Iris pigment epithelial cell (primary cell): ENCODE results near the gene KIAA2012.

Experiments
- DNase-seq: peaks from one replicate; pipeline ENCODE4 v3.0.0-alpha.2; 2011; ENCODE audit warnings: low read depth

Gene KIAA2012

DNA sequence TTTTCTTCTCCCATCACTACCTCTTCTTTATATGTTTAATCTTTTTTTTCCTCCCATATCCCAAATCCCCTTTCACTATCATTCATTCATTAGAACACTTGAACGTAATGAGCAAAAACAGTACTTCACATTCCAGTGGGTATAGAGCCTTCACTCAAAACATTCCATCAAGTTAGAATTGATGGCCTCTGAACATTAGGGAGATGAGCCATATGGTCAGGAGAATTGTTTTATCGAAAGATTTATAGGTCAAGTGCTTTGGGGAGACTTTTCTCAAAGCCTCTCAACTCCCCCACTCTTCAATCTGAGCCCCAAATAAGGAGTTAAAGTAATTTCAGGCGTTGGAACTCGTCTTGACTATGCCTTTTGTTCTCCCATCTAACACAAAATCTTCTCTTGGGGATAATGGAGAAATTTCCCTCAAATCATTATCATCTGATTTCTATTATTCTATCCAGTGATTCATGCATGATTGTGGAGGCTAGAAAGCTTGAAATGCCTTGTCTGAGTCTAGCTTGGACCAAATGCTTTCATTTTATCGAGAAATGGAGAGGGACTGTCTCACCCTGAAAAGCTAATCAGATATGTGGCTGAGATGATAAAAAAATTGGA lies 79.2 kb downstream of the KIAA2012 start:
- DNase-seq = no peak

- DNase-seq = no peak
Measured at GRCh38 chr2:202154613-202155012, 81.6 kb downstream of the KIAA2012 start.

DNA sequence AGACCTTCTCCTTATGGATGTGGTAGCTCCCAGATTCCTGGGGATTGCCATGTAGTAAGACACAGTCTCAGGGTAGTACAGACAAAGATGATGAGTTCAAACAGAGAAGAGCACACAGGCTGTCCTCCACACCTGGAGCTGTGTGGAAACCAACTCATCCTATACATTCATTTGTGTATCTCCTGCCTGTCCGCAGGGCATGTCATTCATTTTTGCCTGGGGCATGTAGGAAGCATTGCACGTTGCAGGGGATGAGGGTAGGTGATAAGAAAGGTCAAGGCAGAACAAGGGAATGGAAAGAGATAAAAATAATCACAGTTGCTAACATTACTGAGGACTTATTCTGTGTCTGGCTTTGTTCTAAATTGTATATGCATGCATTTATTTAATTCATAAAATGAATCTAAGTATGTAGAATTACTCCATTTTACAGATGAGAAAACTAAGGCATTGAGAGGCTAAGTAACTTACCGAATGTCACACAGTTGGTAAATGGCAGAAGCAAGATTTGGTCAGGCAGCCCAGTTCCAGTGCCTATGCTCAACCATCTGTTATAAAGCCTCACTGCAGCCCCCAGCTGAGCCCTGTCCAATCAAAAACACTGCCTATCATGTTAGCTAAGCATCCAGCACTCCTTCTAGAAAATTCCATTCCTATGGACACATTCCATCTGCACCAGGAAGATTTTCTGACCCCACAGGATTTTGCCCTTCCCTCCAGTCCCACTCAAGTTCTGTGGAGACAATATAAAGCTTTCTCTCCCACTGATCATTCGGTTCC lies 84.3 kb downstream of the KIAA2012 start:
- DNase-seq = no peak

GRCh38 chr2:202158796-202159195 lies 85.7 kb downstream of the KIAA2012 start:
- no peak for DNase-seq

- DNase-seq = peak; percentile 37
Measured at GRCh38 chr2:202161151-202161835, 88.2 kb downstream of the KIAA2012 start.

- DNase-seq = no peak
Measured at GRCh38 chr2:202164411-202164810, 91.4 kb downstream of the KIAA2012 start.

GRCh38 chr2:202165208-202165607 lies 92.2 kb downstream of the KIAA2012 start:
- DNase-seq = no peak

DNA sequence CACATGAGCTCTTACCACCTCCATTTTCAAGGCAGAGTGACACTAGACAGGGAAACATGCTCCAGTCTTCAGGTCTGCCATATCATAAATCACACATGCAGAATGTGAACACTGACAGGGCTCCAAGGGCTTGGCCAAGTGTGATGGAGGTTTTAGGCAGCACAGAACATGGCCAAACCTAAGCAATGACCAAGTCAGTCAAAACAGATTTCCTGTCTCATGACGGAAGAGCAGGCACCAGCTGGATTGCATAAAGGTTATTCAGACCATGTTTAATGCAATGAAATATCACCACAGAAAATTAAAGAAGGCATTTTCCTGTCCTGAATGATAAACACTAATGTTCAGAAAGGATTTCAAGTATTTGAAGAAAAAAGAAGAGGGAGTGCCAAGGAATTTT lies 92.9 kb downstream of the KIAA2012 start:
- peak; percentile 47 for DNase-seq

DNA sequence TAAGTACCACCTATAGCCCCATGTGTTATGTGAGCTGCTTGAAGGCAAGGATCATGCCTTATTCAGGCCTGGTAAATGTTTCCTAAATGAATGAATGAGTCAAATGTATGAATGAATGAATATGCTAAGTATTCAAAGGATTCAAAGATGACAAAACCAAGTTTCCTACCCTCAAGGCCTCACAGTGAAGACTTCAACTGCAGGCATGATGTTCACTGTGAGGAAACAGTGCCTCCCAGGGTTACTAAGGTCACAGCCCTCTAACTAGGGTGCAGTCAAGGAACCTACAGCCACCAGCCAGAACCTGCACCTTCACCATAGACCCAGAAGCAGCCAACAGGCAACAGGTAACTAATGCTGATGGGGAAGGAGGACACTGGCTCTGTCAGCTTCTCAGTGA lies 96.1 kb downstream of the KIAA2012 start:
- no peak for DNase-seq

- DNase-seq = no peak
Measured at GRCh38 chr2:202169832-202170424, 96.9 kb downstream of the KIAA2012 start.

- no peak for DNase-seq
Measured at GRCh38 chr2:202171241-202171825, 98.3 kb downstream of the KIAA2012 start.

DNA sequence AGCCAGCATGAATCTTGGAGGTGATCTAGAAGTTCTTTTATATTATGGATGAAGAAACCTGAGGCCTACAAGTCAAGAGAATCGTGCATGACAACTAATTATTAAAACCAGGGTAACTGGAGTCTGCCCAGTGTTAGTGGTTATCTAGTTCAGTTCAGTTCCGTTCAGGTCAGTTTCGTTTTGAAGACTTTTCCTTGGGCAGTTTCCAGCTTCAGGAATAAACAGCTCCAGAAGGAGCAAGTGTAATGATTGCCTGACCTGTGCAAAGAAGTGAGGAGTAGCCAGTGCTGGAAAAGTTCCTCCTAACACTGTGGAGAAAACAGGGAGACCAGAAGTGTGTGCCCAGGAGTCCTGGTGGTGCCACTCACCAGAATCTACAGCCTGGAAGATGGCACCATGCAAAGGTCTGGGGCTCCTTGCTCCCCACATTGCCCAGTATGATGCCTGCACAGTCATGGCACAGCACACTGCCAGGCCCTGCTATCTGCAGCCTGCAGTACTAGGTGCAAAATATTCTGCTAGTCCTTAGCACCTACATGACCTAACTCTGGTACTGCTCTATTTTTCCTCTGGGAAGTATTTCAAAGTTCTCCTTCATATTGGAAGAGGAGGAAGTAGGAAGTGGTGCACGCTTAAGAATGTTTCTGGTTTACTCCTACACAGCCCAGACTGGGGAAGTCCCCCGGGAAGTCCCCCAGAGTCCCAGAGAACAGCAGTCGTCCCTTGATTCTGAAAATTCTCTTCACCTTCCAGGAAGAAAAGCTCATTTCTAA lies 99.6 kb downstream of the KIAA2012 start:
- peak; percentile 16 for DNase-seq

DNA sequence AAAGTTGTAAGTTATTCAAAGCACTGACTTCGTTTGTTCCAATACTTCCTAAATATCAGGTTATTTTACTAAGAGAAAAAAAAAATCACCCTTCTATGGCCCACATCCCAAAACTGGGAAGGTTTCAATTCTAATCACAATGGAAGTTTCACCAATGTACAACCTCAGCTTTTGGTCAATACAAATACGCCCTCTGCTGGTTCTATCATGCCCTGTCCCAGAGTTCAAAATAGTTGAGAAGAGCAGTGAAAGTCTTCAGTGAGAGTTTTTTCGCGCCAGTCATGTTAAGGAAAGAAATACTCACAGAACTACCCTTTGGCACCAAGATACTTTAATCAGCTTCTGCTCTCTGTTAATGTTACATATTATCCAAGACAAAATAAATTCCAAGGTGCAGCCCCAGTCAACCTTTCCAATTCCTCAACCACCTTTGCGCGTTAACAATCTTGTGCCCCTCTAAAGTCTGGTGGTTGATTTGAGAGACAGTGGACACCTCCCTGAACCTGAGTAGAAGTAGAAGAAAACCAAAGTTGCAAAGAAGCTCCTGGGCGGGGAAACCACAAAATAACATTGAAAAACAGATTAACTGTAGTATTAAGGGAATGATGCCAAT lies 105.4 kb downstream of the KIAA2012 start:
- peak; percentile 66 for DNase-seq

DNA sequence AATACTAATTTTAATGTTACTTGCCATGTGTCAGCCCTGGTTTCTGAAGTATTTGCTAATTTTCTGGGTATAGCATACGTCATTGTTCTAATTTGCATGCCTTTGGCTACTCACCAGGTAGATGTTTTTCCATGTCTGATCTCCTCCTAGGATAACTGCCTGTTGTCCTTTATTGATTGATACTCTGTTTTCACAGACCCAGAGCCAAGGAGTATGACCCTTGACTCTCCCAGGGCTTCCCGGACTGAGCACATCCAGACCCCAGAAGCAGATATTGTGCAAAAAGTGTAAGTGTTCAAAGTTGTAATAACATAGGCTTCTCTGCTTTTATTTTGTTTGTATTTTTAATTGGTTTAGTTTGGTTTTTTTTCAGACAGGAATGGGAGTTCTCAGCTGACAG lies 111.5 kb downstream of the KIAA2012 start:
- no peak for DNase-seq

- no peak for DNase-seq
Measured at GRCh38 chr2:202185156-202185555, 112.1 kb downstream of the KIAA2012 start.

GRCh38 chr2:202186641-202187202 lies 113.7 kb downstream of the KIAA2012 start:
- DNase-seq = peak; percentile 14

GRCh38 chr2:202187570-202187969 lies 114.5 kb downstream of the KIAA2012 start:
- no peak for DNase-seq

DNA sequence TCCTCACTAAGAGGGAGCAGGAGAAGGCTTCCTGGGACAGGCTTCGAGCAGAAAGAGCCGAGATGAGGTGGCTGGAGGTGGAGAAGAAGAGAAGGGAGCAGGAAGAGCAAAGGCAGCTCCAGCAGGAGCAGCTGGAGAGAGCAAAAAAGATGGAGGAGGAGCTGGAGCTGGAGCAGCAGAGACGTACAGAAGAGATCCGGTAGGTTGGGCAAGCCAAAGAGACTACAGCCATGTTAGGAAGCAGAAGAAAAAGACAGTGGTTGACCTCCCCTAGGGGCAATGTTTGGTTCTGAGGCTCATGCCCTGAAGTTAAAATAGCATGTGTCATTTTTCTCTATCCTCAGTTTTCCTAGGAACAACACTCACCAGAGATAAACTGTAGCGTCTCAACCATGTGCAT lies 120.2 kb downstream of the KIAA2012 start:
- no peak for DNase-seq

GRCh38 chr2:202193881-202194353 lies 120.9 kb downstream of the KIAA2012 start:
- no peak for DNase-seq

GRCh38 chr2:202194418-202194817 lies 121.4 kb downstream of the KIAA2012 start:
- DNase-seq = no peak

- no peak for DNase-seq
Measured at GRCh38 chr2:202196727-202197126, 123.7 kb downstream of the KIAA2012 start.
